ENCODE results near the gene RAB14.

The RAB14 gene

GRCh38 chr9:121201738-121202533 lies at the start of gene RAB14:
TSS of gene RAB14 (minus strand) at chr9:121201869. CDS start at chr9:121193412, 8,457 bp downstream.
- peak; percentile 100 for DNase-seq (ENCODE audit: low read depth)

GRCh38 chr9:121249563-121249962 lies 47.9 kb upstream of the RAB14 start:
- DNase-seq (ENCODE audit: low read depth): no peak

DNA sequence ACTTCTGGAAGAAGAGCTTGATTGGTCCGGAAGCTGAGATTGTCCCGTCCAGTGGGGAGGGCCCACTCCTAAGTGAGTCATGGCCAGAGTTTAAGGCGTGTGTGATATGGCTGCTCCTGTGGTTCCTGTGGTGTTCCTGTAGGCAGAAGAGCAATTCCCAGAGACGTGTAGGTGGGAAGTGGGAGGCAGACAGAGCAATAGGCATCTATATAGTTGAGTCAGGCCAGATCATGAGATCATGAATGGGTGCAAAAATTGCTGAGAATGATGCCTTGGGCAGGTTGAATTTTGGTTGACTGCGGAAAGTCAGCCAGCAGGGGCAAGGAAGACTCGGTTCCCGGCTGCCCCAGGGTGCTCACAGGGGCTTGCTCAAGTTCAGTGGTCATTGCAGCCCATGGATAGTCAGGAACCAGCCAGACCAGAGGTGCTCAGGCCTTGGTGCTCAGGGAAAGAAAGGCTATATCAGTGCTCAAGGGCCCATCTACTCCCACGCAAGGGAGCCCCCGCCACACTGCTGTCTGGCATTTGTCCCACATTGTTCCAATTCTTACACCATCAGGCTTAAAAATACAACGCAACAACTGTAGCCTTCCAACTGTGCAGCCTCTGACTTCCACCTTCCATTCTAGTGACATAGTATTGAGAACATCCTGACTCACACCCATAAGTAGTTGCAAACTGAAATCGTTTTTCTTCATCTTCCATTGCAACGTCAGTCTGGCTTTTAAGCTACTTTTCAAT lies 45.3 kb upstream of the RAB14 start:
- DNase-seq (ENCODE audit: low read depth): no peak

DNA sequence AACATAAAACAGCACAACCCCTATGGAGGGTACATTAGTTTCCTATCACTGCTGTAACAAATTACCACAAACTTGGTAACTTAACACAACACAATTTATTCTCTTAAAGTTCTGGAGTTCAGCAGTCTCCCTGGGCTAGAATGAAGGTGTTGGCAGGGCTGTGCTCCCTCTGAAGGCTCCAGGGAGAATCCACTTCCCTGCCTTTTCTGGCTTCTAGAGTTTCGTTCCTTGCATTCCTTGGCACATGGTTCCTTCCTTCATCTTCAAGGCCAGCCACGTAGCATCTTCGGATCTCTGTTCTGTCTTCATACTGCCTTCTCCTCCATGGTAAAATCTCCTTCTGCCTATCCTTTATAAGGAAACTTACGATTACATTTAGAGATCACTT lies 41.3 kb upstream of the RAB14 start:
- DNase-seq (ENCODE audit: low read depth): no peak

GRCh38 chr9:121242219-121242958 lies 40.7 kb upstream of the RAB14 start:
- DNase-seq (ENCODE audit: low read depth): no peak

DNA sequence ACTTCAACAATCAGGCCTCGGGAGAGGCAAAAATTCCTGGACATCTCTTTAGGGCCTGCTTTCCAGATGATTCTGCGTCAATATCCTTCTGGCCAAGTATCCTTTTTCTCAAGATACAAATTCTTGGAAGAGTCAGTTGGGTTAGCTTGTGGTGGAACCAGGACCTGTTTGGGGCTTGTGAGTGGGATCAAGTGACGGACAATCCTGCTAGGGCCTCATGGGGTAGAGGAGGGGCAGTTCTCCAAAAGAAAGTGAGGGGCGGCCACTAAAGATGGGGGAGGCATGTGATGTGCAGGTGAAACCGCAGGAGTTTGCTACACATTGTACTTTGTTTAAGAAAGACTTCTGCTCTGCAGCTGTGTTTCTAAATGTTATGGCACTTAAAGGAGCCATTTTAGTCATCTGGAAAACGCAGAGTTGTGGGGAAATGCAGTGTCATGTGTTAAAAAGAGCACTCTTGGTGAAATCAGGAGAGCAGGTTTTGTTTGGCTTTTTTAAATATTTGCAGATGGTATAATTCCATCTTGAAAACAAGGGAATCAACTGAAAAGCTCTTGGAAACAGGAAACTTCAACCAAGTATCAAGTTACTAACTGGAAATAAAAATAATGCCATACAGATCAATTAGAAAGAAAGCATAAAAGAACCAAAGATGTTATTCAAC lies 38.9 kb upstream of the RAB14 start:
- DNase-seq (ENCODE audit: low read depth): no peak

DNA sequence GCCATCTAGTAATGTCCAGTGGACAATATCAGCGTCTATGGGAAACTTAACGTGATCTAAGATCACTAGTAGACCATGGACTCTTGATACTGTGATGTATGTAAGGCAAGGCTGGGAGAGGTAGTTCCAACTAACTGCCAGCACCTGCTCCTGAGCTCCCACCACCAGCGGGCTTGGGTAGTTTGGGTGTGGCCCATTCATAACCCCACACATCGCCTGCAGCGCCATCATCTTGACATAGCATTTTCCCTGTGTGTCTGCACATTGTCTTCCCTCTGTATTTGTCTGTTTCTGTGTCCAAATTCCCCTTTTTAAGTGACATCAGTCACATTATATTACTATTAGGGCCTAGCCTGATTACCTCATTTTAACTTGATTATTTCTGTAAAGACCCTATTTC lies 38.2 kb upstream of the RAB14 start:
- DNase-seq (ENCODE audit: low read depth): no peak

DNA sequence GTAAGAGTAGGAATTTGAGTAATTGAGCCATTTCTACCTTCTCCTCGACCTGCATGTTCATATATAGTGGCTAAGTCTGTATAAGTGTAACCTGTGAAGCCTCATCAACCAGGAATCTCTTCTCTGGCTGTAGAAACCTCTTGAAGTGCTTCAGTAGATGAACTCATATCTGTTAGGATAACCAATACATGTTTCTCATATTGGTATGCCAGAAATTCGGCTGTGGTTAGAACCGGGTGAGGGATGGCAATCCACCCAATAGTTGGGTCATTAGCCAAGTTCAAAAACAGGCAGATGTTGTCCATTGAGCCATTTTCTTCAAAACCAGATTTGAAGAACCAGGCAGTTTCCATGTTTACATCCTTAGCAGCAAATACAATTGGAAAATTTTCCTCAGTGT lies 37.4 kb upstream of the RAB14 start:
- DNase-seq (ENCODE audit: low read depth): no peak

DNA sequence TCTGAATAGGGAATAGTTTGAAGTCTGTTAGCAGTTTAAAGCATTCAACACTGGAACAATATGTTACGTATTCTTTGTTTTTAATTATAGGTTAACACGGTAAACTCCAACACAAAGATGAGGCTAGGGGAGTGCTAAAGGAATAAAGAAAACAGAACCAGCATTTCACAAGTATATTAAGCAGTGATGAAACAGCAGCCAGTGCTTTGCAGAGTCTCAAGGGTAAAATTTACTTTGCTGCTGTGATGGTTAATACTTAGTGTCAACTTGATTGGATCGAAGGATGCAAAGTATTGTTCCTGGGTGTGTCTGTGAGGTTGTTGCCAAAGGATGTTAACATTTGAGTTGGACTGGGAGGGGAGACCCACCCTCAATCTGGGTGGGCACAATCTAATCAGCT lies 36.2 kb upstream of the RAB14 start:
- no peak for DNase-seq (ENCODE audit: low read depth)

- DNase-seq (ENCODE audit: low read depth): no peak
Observed at GRCh38 chr9:121235512-121235911, 33.8 kb upstream of the RAB14 start.

GRCh38 chr9:121234832-121235161 lies 33.1 kb upstream of the RAB14 start:
- DNase-seq (ENCODE audit: low read depth): no peak

DNA sequence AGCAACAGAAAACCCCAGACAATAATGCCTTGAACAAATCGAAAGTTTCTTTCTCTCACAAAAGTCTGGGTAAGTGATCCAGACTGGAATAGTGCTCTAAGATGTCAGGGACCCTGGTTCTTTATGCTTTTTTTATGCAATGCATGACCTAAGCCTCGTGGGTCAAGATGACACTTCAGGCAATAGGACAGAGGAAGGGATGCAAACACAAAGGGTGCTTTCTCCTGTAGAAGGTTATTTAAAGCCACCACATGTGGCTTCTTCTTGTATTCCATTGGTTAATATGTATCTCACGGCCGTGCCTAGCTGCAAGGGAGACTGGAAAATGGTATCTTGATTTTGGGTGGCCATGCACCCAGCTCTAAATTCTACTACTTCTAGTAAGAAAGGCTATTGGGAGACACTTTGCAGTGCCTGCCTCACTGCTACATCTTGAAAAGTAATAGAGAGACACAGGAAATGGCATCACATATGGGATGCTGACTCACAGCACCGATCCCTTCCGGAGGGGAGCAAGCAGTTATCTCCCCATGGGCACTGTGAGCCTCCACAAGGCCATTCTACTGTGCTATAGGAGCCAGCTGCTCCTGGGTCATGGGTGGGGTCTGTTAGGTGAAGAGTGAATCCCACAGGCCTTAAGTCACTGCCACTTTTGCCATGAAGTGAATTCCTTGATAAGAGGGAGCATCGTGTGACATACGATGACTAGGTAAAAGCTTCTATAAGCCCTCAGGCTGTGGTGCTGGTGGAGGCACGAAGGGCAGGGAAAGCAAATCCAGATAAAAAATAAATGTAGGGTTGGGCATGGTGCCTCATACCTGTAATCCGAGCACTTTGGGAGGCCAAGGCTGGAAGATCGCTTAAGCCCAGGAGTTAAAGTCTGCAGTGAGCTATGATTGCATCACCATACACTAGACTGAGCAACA lies 32.5 kb upstream of the RAB14 start:
- DNase-seq (ENCODE audit: low read depth): no peak

GRCh38 chr9:121232251-121232650 lies 30.6 kb upstream of the RAB14 start:
- no peak for DNase-seq (ENCODE audit: low read depth)

- DNase-seq (ENCODE audit: low read depth): no peak
Observed at GRCh38 chr9:121230256-121230655, 28.6 kb upstream of the RAB14 start.

DNA sequence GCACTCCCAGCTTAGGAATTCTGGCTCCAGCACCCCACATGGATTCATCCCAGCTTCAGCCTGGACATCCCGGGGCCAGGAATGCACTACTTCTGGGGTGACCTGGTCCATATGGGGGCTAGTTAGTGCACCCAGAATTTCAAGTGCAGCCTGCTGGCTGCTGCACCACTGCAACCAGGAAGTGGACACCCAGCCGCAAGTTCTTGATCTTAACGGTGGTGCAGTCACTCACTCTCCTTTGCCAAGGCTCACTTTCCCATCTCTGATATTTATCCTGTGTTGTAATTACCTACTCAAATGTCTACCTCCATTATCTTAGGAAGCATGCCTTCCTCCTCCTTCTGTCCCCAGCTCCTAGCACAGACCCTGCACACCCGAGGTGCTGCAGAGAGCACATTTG lies 26.2 kb upstream of the RAB14 start:
- no peak for DNase-seq (ENCODE audit: low read depth)

- DNase-seq (ENCODE audit: low read depth): no peak
Observed at GRCh38 chr9:121226175-121226574, 24.5 kb upstream of the RAB14 start.

GRCh38 chr9:121225240-121225639 lies 23.6 kb upstream of the RAB14 start:
- DNase-seq (ENCODE audit: low read depth): no peak

- DNase-seq (ENCODE audit: low read depth): no peak
Observed at GRCh38 chr9:121222524-121223171, 21.0 kb upstream of the RAB14 start.

DNA sequence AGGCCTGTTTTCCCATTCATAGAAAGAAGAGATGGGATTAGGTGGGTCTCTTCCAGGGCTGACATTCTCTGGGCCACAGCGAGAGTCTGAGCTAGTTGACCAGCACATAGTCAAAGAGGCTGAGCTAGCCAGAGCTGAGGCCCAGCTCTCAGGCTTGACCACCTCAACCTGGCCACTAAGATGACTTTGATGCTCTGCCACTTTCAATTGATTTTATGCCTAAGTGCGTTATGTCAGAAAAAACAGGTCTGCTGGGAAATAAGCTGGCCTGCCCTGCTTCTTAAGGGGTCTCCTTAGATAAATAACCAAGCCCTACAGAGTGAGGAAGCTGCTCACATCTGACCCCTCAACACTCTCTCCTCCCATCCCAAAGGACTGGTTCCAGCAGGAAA lies 20.0 kb upstream of the RAB14 start:
- DNase-seq (ENCODE audit: low read depth): no peak

DNA sequence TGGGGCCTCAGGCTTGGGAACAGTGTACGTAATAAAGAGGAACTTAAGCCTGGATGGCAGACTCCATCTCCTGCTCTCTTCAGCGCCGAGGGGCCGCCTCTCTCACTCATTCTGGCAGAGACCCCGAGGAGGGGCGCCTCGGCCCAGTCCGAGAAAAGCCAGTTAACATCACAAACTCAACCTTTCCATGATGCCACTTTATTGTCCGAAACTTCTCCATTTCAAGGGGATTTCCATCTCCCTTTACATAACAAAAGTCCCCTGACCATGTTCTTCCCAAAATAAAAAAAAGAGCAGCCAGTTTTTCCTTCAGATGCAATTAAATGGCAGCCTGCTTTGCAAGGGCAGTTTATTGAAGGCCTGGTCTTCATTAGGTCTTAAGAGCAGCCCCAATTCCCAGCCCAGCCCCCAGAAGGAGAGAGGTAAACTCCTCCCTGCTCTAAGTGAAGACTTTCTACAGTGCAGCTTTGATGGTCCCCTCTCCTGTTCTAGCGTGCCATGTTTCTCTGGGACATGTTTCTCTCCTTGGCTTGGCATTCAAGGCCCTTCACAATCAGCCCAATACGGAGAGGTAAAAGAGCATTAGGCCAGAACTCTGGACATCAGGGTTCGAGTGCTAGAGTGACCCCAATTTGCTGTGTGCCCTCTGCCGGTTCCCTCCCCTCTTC lies 19.5 kb upstream of the RAB14 start:
- DNase-seq (ENCODE audit: low read depth): no peak
